ENCODE data around the gene MTHFR. TPM values are rescaled to one million over a fixed set of nuclear protein-coding genes. Genes with fewer than 3 reads are reported as not detected.

MTHFR gene
- 1 to 10 TPM; 9.6 TPM for total RNA-seq

- Mint-ChIP-seq H3K4me3 (peak within 1 kb of the TSS; percentile 90), H3K9me3 (no peaks in the 10 kb centered on the region), H3K4me1 (ENCODE audit: low read depth) (peaks cover 55% of the 10 kb centered on the region), H3K27ac (peak within 1 kb of the TSS; percentile 89), H3K36me3 (ENCODE audit: low read depth) (peaks cover 13% of the 10 kb centered on the region), H3K27me3 (no peaks in the 10 kb centered on the region)
- intact Hi-C loops (cut with micrococcal nuclease) = no loop called here
- ATAC-seq (peak; percentile 88), DNase-seq (peak; percentile 99)
- no peak for TF ChIP-seq CTCF (IDR thresholded peaks at IDR 0.05)
- ChIA-PET POLR2A (interaction anchor here (0.6 to 6.5 kb wide), 8 partner anchors 17 to 177 kb away, joined by 3 to 123 read pairs (median 3); partner anchors contain the start of gene MFN2), CTCF (interaction anchor here (1.5 to 2.1 kb wide), 5 partner anchors 20 to 102 kb away, joined by 3 to 7 read pairs (median 5); no protein-coding TSS in a partner anchor)
Observed at GRCh38 chr1:11805422-11806306, at the start of gene MTHFR, which contains the start of gene CLCN6. MTHFR (minus strand) TSS chr1:11805964; CDS start chr1:11803116, 2,848 bp downstream. CLCN6 (plus strand) TSS chr1:11806191; CDS start chr1:11806263, 72 bp downstream.

- no peak for TF ChIP-seq CTCF (IDR thresholded peaks at IDR 0.05)
- POLR2A ChIA-PET = interaction anchor here (9.1 kb wide), 1 partner anchor 53 kb away, joined by 68 read pairs; no protein-coding TSS in a partner anchor
- H3K4me1 Mint-ChIP-seq (ENCODE audit: low read depth) = peaks cover 5% of the 10 kb centered on the region
- no peak overlapping the region for H3K4me3 Mint-ChIP-seq
- ATAC-seq (no peak), DNase-seq (no peak)
- intact Hi-C loops (cut with micrococcal nuclease) = loop anchor here (5.0 kb wide), 1 partner anchor 37 kb away; no protein-coding TSS in a partner anchor
- no peaks in the 10 kb centered on the region for H3K36me3 Mint-ChIP-seq (ENCODE audit: low read depth)
- no peaks in the 10 kb centered on the region for H3K9me3 Mint-ChIP-seq
- peaks cover 31% of the 10 kb centered on the region for H3K27me3 Mint-ChIP-seq
- H3K27ac Mint-ChIP-seq = no peak overlapping the region
- CTCF ChIA-PET = interaction anchor here (2.7 kb wide), 1 partner anchor 17 kb away, joined by 11 read pairs; no protein-coding TSS in a partner anchor
Observed at GRCh38 chr1:11855430-11855829, 49.7 kb upstream of the MTHFR start.

- no peak overlapping the region for H3K27ac Mint-ChIP-seq
- H3K4me1 Mint-ChIP-seq (ENCODE audit: low read depth) = peaks cover 5% of the 10 kb centered on the region
- no peak for DNase-seq
- no peak overlapping the region for H3K4me3 Mint-ChIP-seq
- no peak for ATAC-seq
- CTCF ChIA-PET = interaction anchor here (2.7 kb wide), 1 partner anchor 16 kb away, joined by 11 read pairs; no protein-coding TSS in a partner anchor
- H3K27me3 Mint-ChIP-seq = peaks cover 24% of the 10 kb centered on the region
- TF ChIP-seq CTCF (IDR thresholded peaks at IDR 0.05) = no peak
- intact Hi-C loops (cut with micrococcal nuclease) = no loop called here
- no peaks in the 10 kb centered on the region for H3K36me3 Mint-ChIP-seq (ENCODE audit: low read depth)
- H3K9me3 Mint-ChIP-seq = no peaks in the 10 kb centered on the region
- POLR2A ChIA-PET = interaction anchor here (9.1 kb wide), 1 partner anchor 54 kb away, joined by 68 read pairs; no protein-coding TSS in a partner anchor
Observed at GRCh38 chr1:11854519-11854918, 48.8 kb upstream of the MTHFR start.

- no peak for TF ChIP-seq CTCF (IDR thresholded peaks at IDR 0.05)
- ATAC-seq (no peak), DNase-seq (no peak)
- CTCF ChIA-PET = interaction anchor here (1.1 kb wide), 1 partner anchor 27 kb away, joined by 3 read pairs; no protein-coding TSS in a partner anchor
- Mint-ChIP-seq H3K36me3 (ENCODE audit: low read depth) (peaks cover 2% of the 10 kb centered on the region), H3K4me3 (no peak overlapping the region), H3K27ac (no peak overlapping the region), H3K27me3 (peaks cover 7% of the 10 kb centered on the region), H3K9me3 (no peaks in the 10 kb centered on the region), H3K4me1 (ENCODE audit: low read depth) (no peaks in the 10 kb centered on the region)
- POLR2A ChIA-PET = interaction anchor here (2.6 kb wide), 1 partner anchor 58 kb away, joined by 16 read pairs; no protein-coding TSS in a partner anchor
- intact Hi-C loops (cut with micrococcal nuclease) = no loop called here
Observed at GRCh38 chr1:11851180-11851579, 45.4 kb upstream of the MTHFR start.

Data from activated CD8-positive, alpha-beta T cell treated with anti-CD3 and anti-CD28 coated beads for 36 hours (primary cell).